PC-9 (cell line): Measurements from ENCODE around the gene ZFP57.

Experiments
- CTCF ChIP-seq: fragments of 200-600 bp; sonication (generic); conservative IDR thresholded peaks from 2 replicates; pipeline ENCODE4 v1.6.1; 2017; ENCODE audit warnings: mixed run types, antibody characterized with exemption, mild to moderate bottlenecking, moderate library complexity
- EZH2 ChIP-seq: fragments of 200-600 bp; sonication (generic); IDR thresholded peaks from 2 replicates; pipeline ENCODE4 v1.8.0; 2017; ENCODE audit warnings: antibody characterized with exemption, low read depth

GRCh38 chr6:29685718-29686326, 4.9 kb upstream of the ZFP57 start:
- TF ChIP-seq CTCF (0 out of 2 replicates have a peak, but pooled peaks have one; percentile 33), EZH2 (no peak)
